Naive thymus-derived CD8-positive, alpha-beta T cell (primary cell): Measurements from ENCODE around the gene DNM2. TPM values are rescaled to one million over a fixed set of nuclear protein-coding genes. Genes with fewer than 3 reads are reported as not detected.
"Not testable (repeated sequence)": the region's sequence is repeated elsewhere in the genome, so short reads cannot be mapped to it uniquely, and the experiment has no call there.

Experiments used
- ATAC-seq, 2 donors: fragments of 150-1000 bp; cut with Tn5 transposase in 1 of 2; sonication (Bioruptor Pico), chemical (Tn5 transposase) in 1 of 2; 1 replicate in 1 of 2; 2 replicates in 1 of 2; pipeline ENCODE4 v1.10.0; 2021; ENCODE audit warnings: mild to moderate bottlenecking in 2 of 2, moderate library complexity in 2 of 2
- POLR2A ChIA-PET: fragments of 350-600 bp; sonication (Branson Sonifier 250); formaldehyde crosslinking; loops from one replicate; lab custom pipeline; 2021; ENCODE audit warnings: antibody characterized with exemption; lab: Charles Lee
- DNase-seq, 10 donors: peaks; one replicate each; pipeline versions ENCODE4 v3.0.0 to v3.0.0-alpha.2; 2020 to 2022
- H3K27ac Mint-ChIP-seq, 10 donors: one replicate each; pipeline ENCODE4 v1.8.0; 2020 to 2022; ENCODE audit warnings: mild to moderate bottlenecking in 10 of 10, mixed read lengths in 10 of 10, moderate library complexity in 4 of 10, inconsistent platforms in 1 of 10
- H3K27me3 Mint-ChIP-seq, 5 donors: one replicate each; pipeline ENCODE4 v1.8.0; 2021 to 2022; ENCODE audit warnings: mixed read lengths in 5 of 5
- H3K36me3 Mint-ChIP-seq, 3 donors: one replicate each; pipeline ENCODE4 v1.8.0; 2020 to 2022; ENCODE audit warnings: mixed read lengths in 3 of 3, mild to moderate bottlenecking in 2 of 3, inconsistent platforms in 1 of 3
- H3K4me1 Mint-ChIP-seq, 4 donors: one replicate each; pipeline ENCODE4 v1.8.0; 2021 to 2022; ENCODE audit warnings: mixed read lengths in 4 of 4
- H3K4me3 Mint-ChIP-seq, 10 donors: one replicate each; pipeline ENCODE4 v1.8.0; 2020 to 2022; ENCODE audit warnings: mild to moderate bottlenecking in 10 of 10, mixed read lengths in 10 of 10, moderate library complexity in 6 of 10, inconsistent platforms in 1 of 10
- H3K9me3 Mint-ChIP-seq, 9 donors: one replicate each; pipeline ENCODE4 v1.8.0; 2020 to 2022; ENCODE audit warnings: mixed read lengths in 9 of 9, mild to moderate bottlenecking in 3 of 9, inconsistent platforms in 1 of 9, moderate library complexity in 1 of 9
- polyA plus RNA-seq, 3 donors: library from polyadenylated mRNA; unstranded; fragments of 300-500 nt; fragmentation: Illumina TruSeq; gene quantifications; one replicate each; pipeline ENCODE4 v1.2.3, GENCODE V29; 2021
- total RNA-seq, 8 experiments: library from RNA in 2 of 8; stranded (reverse) in 2 of 8; gene quantifications; one replicate each; pipeline ENCODE4 v1.2.3 and lab custom pipeline; 2021 to 2026

The DNM2 gene
- total and polyA plus RNA-seq, 5 experiments from 2014 or later: 45.0 to 270 (median 91.4) TPM

DNA sequence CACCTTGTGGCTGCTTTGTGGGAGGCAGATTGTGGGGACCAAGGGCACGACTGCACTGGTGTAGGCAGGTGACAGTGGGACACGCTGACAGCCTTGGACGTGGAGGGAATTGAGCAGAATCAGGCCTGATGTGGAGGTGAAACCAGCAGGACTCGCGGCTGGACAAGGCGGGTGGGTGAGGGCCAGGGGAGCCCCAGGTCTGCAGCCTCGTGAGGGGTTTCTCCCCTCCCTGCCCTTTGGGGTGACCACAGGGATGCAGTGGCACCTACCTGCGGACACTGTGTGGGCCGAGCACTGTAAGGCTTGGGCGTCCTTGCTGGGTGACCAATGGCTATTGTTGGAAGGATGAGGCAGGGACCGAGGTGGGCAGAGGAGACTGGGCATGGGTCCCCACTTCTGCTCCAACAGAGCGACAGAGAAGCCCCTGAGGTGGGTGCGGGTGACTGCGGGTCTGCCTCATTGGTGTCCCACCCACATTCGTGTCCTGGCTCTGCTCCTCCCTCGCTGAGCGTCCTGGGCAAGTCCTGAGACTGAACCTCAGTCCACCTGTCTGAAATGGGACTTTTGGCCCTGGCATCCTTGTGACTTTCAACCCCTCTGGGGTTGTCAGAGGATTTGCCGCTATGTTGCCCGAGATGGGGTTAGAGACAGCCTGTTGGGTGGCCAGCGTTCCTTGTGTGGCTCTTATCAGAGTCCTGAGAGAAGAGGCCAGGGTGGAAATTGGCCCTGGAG is 30.5 kb downstream of the DNM2 start:
- Mint-ChIP-seq H3K36me3 (no peaks in the 10 kb centered on the region), H3K27ac (peak overlapping the region; percentile 43 to 97 (median 90)), H3K27me3 (no peaks in the 10 kb centered on the region), H3K4me3 (peak overlapping the region in 5 of 10 donors; percentile 28 to 77 (median 47)), H3K9me3 (no peaks in the 10 kb centered on the region), H3K4me1 (peaks cover 26 to 88% (median 73%) of the 10 kb centered on the region in 4 donors)
- POLR2A ChIA-PET: interaction anchor here (0.6 kb wide), 1 partner anchor 17 kb away, joined by 3 read pairs; no protein-coding TSS in a partner anchor
- DNase-seq (no peak), ATAC-seq (no peak)

DNA sequence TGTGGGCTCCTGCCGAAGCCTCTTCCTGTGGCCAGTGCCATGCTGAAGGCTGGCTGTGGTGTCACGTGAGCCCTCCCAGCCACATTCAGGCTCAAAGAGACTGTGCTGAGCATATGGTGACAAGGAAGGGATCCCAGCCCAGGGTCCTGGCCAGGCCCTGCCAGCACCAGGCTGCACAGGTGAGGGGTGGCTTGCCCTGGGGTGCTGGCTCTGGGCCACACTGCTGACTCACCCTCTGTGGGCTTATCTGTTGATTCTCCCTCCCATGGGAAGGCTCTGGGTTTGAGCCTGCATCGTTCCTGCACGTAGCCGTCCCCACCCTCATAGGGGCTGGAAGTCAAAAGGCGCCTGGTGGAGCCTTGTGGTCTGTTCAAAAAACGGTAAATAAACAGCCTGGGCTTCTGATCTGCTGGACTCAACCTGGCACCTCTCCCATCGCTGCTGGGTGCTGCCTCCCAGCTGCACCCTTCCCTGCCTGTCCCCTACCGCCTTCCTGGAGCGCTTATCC is 31.1 kb downstream of the DNM2 start:
- ATAC-seq: no peak
- POLR2A ChIA-PET: interaction anchor here (0.5 to 0.7 kb wide), 4 partner anchors 17 to 381 kb away, joined by 3 to 6 read pairs (median 4); no protein-coding TSS in a partner anchor
- peak in 1 of 10 donors; percentile 49 for DNase-seq
- Mint-ChIP-seq H3K27me3 (no peaks in the 10 kb centered on the region), H3K27ac (peak overlapping the region; percentile 83 to 97 (median 86)), H3K4me1 (peaks cover 26 to 93% (median 77%) of the 10 kb centered on the region in 4 donors), H3K36me3 (no peaks in the 10 kb centered on the region), H3K9me3 (no peaks in the 10 kb centered on the region), H3K4me3 (no peak overlapping the region)

DNA sequence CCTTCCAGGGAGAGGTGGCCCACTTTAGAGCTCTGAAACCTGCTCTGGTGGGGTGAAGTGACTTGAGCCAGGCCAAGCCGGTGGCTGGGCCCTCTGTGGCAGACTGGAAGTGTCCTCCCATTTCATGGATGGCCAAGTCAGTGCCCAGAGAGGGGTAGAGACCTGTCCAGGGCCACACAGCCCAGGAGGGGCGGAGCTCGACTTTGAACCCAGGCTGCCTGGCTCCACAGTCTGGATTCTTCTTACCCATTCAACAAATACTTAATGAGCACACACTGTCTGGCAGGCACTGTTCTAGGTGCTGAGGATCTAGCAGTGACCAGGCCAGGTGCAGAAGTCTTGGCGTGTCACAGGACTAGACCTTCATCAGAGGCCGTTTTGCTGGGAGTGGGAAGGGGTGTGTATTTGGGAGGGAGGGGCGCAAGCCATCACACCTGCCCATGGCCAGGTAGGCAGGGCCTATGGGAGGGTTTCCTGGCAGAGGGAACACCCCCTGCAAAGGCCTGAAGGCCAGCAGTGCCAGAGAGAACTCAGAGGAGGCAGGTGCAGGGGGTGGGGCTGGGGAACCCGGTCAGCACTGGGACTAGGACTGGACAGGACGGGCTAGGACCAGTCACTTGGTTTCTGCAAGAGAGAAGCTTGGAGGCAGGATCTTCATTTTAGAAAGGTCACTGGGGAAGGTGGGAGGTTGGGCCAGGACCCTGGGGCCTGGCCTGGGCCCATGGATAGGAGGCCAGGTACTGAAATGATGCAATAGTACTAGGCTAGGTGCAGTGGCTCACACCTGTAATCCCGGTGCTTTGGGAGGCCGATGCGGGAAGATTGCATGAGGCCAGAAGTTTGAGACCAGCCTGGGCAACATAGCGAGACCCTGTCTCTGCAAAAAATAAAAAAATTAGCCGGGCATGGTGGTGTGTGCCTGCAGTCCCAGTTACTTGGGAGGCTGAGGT is 31.8 kb downstream of the DNM2 start:
- no peaks in the 10 kb centered on the region for H3K36me3 Mint-ChIP-seq
- H3K4me1 Mint-ChIP-seq: peaks cover 26 to 93% (median 79%) of the 10 kb centered on the region in 4 donors
- no peaks in the 10 kb centered on the region for H3K9me3 Mint-ChIP-seq
- H3K27me3 Mint-ChIP-seq: no peaks in the 10 kb centered on the region
- peak overlapping the region in 3 of 10 donors; percentile 12 to 24 (median 14) for H3K4me3 Mint-ChIP-seq
- ATAC-seq: no peak
- peak overlapping the region; percentile 83 to 97 (median 88) for H3K27ac Mint-ChIP-seq
- DNase-seq: peak in 1 of 10 donors; percentile 63
- POLR2A ChIA-PET: interaction anchor here (0.5 to 0.7 kb wide), 5 partner anchors 18 to 381 kb away, joined by 3 to 6 read pairs (median 3); no protein-coding TSS in a partner anchor

DNA sequence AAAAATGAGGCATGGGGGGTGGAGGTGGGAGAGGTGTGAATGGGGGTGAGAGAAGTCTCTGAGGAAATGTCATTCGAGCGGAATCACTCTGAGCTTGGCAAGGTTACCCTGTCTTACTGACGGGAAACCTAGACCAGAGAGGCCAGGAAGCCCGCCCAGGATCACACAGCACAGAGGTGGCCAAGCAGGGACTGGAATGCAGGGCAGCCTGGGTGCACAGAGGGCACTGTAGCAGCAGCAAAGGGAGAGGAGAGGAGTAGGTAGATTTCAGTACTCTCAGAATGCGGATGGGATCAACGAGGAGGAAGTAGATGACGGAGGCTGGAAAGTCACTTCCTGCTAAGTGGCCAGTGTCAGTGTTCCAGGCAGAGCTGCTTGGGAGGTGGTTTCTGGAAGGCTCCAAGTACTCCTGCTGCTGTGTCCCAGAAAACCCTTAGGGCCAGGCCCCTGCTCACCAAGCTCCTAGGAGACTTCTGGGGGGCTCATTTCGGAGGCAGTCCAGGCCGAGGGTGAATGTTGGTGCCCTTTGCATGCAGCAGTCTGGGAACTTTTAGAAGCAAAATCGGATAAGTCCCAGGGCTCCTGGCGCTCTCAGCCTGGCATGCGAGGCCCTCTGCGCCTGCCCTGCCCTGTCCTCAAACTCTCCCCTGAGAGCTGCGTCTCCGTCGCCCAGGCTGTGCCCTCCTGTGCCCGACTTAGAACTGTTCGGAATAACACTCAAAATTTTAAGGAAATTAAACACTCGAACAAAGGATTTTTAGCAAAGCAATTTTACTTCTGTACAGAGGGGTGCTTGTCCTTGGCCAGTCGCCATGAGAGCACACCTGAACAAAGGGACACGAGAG is 33.5 kb downstream of the DNM2 start:
- H3K4me1 Mint-ChIP-seq: peaks cover 27 to 97% (median 85%) of the 10 kb centered on the region in 4 donors
- DNase-seq: no peak
- POLR2A ChIA-PET: interaction anchor here (0.8 kb wide), 1 partner anchor 50 kb away, joined by 3 read pairs; no protein-coding TSS in a partner anchor
- H3K27me3 Mint-ChIP-seq: no peaks in the 10 kb centered on the region
- H3K36me3 Mint-ChIP-seq: no peaks in the 10 kb centered on the region
- peak overlapping the region in 3 of 10 donors; percentile 15 to 51 (median 33) for H3K4me3 Mint-ChIP-seq
- peak overlapping the region; percentile 92 to 98 (median 96) for H3K27ac Mint-ChIP-seq
- no peaks in the 10 kb centered on the region for H3K9me3 Mint-ChIP-seq
- no peak for ATAC-seq

DNA sequence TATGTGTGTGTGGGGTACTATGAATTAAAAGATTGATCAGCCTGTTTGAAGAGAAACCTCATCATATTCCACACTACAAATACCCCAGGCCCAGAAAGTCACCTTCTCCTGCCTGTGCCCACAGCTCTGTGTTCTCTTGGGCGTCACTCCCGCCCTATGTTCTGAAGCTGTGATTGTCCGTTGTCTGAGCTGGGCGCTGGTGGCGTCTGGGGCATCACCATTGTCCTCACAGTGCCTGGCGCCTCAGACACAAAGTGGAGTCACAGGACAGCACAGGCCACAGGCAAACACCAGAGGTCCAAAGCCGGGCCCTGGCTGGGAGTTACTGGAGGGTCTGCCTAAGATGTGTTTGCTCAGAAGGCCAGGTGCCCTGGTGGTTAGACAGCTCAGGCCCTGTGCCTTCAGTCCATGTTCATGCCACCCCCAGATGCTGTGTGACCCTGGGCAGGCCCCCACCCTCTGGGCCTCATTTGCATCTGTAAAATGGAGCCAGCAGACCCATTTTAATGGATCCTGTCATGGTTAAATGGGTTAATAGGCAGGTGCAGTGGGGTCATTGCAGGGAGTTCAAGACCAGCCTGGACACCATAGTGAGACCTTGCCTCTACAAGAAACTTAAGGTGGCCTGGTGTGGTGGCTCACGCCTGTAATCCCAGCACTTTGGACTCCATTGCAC is 34.5 kb downstream of the DNM2 start:
- Mint-ChIP-seq H3K9me3 (no peaks in the 10 kb centered on the region), H3K36me3 (no peaks in the 10 kb centered on the region), H3K4me3 (peak overlapping the region in 2 of 10 donors; percentile 1 to 12), H3K27ac (peak overlapping the region; percentile 92 to 99 (median 97)), H3K27me3 (no peaks in the 10 kb centered on the region), H3K4me1 (peaks cover 34 to 98% (median 89%) of the 10 kb centered on the region in 4 donors)
- no peak for ATAC-seq
- POLR2A ChIA-PET: no interaction called here
- DNase-seq: no peak

DNA sequence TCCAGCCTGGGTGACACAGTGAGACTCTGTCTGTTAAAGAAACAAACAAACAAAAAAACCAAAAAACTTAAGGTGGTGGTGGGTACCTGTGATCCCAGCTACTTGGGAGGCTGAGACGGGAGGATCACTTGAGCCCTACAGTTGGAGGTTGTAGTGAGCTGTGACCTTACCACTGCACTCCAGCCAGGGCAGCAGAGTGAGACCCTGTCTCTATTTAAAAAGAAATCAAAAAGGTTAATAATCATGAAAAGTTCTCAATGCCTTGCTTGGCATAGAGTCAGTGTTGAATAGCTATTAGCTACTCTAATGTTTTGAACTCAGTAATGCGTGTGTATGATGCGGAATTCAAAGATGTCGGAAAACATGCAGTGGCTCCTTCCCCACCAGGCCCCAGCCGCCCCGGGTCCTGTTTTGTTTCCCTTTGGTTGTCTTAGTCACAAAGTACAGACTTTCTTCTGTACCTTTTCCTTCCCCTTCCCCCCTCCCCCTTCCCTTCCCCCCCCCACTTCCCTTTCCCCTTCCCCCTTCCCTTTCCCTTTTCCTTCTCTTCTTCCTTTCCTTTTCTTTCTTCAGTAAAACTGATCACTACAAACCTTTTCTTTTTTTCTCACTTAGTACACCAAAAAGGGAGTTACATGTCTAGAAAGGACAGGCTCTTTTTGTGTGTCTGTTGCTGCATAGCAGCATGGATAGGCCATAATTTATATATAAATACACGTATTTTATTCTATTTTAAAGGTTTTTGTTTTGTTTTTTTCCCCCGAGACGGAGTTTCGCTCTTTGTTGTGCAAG is 35.2 kb downstream of the DNM2 start:
- Mint-ChIP-seq H3K27ac (peak overlapping the region; percentile 92 to 99 (median 97)), H3K9me3 (no peaks in the 10 kb centered on the region), H3K27me3 (no peaks in the 10 kb centered on the region), H3K4me3 (no peak overlapping the region), H3K4me1 (peaks cover 27 to 97% (median 87%) of the 10 kb centered on the region in 4 donors), H3K36me3 (no peaks in the 10 kb centered on the region)
- no peak for DNase-seq
- ATAC-seq: no peak
- POLR2A ChIA-PET: no interaction called here

DNA sequence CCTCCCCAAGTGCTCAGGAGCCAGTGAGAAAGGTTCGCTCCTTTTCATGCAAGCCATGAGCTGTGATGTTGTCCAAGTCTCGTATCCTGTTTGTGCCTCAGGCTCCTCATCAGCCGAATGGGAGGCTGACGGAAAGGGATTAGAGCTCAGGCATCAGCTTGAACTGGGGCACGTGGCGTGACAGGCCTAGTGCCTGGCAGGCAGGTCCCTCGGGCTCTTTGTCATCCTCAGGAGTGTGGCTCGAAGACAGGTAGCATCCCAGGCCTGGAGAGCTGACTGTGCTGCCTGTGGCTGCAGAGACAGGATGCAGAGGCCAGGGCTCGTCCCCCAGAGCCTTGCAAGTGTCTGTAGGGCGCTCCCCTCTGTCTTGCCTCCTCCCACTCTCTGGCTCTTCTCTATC is 38.5 kb downstream of the DNM2 start:
- Mint-ChIP-seq H3K4me1 (peaks cover 32 to 93% (median 86%) of the 10 kb centered on the region in 4 donors), H3K27me3 (no peaks in the 10 kb centered on the region), H3K4me3 (peak overlapping the region in 9 of 10 donors; percentile 33 to 77 (median 58)), H3K27ac (peak overlapping the region; percentile 89 to 99 (median 96)), H3K9me3 (no peaks in the 10 kb centered on the region), H3K36me3 (peaks cover 0 to 7% (median 0%) of the 10 kb centered on the region in 3 donors)
- DNase-seq (no peak), ATAC-seq (no peak)
- POLR2A ChIA-PET: interaction anchor here (0.6 to 3.8 kb wide), 4 partner anchors 9 to 577 kb away, joined by 3 to 29 read pairs (median 6); partner anchors contain the start of gene DNM2

DNA sequence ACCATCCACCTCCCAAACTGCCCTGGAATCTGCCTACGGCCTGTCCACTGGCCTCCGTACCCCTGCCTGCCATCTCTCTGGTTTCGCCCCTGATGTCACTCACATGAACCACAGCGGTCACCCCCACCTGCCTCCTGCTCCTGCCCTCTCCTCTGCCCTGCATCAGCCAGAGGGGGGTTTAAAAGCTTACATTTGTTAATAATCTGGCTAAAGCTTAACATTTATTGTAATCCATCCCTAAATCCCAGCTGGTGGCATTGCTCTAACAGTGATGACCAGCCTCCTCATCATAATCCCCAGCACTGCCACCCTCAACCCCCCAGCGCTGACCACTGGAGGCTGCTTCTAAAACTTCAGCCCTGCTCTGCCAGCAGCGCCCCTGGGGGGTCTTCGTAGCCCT is 38.9 kb downstream of the DNM2 start:
- Mint-ChIP-seq H3K4me3 (peak overlapping the region in 9 of 10 donors; percentile 2 to 77 (median 58)), H3K27ac (peak overlapping the region; percentile 89 to 99 (median 96)), H3K27me3 (no peaks in the 10 kb centered on the region), H3K9me3 (no peaks in the 10 kb centered on the region), H3K36me3 (peaks cover 0 to 11% (median 0%) of the 10 kb centered on the region in 3 donors), H3K4me1 (peaks cover 33 to 93% (median 87%) of the 10 kb centered on the region in 4 donors)
- DNase-seq (no peak), ATAC-seq (no peak)
- POLR2A ChIA-PET: interaction anchor here (0.6 to 3.8 kb wide), 4 partner anchors 9 to 576 kb away, joined by 3 to 29 read pairs (median 6); partner anchors contain the start of gene DNM2

DNA sequence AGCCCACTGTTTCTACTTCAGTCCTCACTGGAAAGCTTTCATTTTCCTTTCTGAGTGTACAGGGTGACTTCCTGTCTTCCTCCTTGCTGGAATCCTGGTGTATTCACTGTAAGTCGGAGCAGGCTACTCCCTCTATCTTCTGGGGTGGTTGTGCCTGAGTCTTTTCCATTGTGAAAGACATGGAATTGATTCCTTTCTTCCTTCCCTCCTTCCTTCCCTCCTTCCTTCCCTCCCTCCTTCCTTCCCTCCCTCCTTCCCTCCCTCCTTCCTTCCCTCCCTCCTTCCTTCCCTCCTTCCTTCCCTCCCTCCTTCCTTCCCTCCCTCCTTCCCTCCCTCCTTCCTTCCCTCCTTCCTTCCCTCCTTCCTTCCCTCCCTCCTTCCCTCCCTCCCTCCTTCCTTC is 40.2 kb downstream of the DNM2 start:
- peaks cover 0 to 14% (median 0%) of the 10 kb centered on the region in 3 donors for H3K36me3 Mint-ChIP-seq
- H3K9me3 Mint-ChIP-seq, ATAC-seq, H3K27me3 Mint-ChIP-seq, DNase-seq: not testable (repeated sequence)
- H3K4me1 Mint-ChIP-seq: peaks cover 37 to 93% (median 88%) of the 10 kb centered on the region in 4 donors
- POLR2A ChIA-PET: interaction anchor here (2.4 to 3.1 kb wide), 2 partner anchors 27 to 39 kb away, joined by 8 to 58 read pairs; partner anchors contain the start of gene DNM2
- peak overlapping the region; percentile 85 to 98 (median 94) for H3K27ac Mint-ChIP-seq
- H3K4me3 Mint-ChIP-seq: peak overlapping the region in 3 of 10 donors; percentile 24 to 58 (median 30)

DNA sequence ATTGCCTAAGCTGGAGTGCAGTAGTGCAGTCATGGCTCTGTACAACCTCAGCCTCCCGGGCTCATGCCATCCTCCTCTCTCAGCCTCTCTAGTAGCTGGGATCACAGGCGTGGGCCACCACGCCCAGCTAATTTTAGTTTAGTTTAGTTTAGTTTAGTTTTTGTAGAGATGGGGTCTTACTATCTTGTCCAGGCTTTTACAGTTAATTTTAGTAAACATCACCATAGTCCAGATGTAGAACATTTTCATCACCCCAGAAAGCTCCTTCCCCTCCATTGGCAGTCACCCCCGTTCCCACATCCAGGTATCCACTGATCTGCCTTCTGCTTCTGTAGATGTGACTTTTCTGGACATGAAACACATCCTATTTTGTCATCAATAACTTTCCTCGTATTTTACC is 41.1 kb downstream of the DNM2 start:
- Mint-ChIP-seq H3K27me3 (no peaks in the 10 kb centered on the region), H3K36me3 (peaks cover 0 to 14% (median 0%) of the 10 kb centered on the region in 3 donors), H3K4me1 (peaks cover 40 to 95% (median 90%) of the 10 kb centered on the region in 4 donors), H3K27ac (peak overlapping the region; percentile 87 to 98 (median 94)), H3K4me3 (peak overlapping the region; percentile 64 to 85 (median 81)), H3K9me3 (peaks cover 0 to 2% (median 0%) of the 10 kb centered on the region in 9 donors)
- DNase-seq (no peak), ATAC-seq (no peak)
- POLR2A ChIA-PET: interaction anchor here (0.6 to 3.1 kb wide), 8 partner anchors 14 to 660 kb away, joined by 3 to 58 read pairs (median 6); partner anchors contain the start of genes DNM2 and TMED1
